Astrocyte (in vitro differentiated cells and primary cell): Measurements from ENCODE around the gene MRPL22.

Experiments
- EZH2 ChIP-seq: IDR thresholded peaks from 2 replicates; pipeline ENCODE4 v1.6.1; 2012; ENCODE audit warnings: mild to moderate bottlenecking, low read length, inconsistent platforms; ENCODE audit not compliant: insufficient read depth
- TF ChIP-seq, protein P1 (sequence below): IDR thresholded peaks from 2 replicates; pipeline ENCODE4 v1.5.1; 2011; ENCODE audit warnings: low read depth, mild to moderate bottlenecking, inconsistent platforms, low read length, moderate library complexity; ENCODE audit not compliant: insufficient read depth

DNA sequence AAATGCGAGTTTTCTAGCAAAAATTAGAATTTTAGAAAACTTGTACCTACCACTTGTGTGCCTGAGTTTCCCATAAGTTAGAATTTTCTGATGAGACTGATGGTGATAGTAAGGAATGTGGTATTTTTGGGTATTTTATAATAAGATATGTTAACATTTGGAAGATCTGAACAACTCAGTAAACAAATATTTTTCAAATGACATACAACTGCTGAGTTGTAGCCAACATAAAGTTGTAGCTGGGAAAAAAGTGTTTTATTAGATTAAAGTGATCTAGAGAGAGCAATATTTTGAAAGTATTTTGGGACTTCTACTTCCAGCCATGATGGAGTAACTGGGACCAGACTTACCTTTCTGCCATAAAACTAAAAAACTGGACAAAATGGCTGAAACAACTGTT lies 40.8 kb upstream of the MRPL22 start:
- TF ChIP-seq, protein P1, sequence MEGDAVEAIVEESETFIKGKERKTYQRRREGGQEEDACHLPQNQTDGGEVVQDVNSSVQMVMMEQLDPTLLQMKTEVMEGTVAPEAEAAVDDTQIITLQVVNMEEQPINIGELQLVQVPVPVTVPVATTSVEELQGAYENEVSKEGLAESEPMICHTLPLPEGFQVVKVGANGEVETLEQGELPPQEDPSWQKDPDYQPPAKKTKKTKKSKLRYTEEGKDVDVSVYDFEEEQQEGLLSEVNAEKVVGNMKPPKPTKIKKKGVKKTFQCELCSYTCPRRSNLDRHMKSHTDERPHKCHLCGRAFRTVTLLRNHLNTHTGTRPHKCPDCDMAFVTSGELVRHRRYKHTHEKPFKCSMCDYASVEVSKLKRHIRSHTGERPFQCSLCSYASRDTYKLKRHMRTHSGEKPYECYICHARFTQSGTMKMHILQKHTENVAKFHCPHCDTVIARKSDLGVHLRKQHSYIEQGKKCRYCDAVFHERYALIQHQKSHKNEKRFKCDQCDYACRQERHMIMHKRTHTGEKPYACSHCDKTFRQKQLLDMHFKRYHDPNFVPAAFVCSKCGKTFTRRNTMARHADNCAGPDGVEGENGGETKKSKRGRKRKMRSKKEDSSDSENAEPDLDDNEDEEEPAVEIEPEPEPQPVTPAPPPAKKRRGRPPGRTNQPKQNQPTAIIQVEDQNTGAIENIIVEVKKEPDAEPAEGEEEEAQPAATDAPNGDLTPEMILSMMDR: no peak
- no peak for TF ChIP-seq EZH2
